HG03025 (cell line): ENCODE measurements around the gene EIPR1.

Experiments used
- ATAC-seq: cut with Tn5 transposase; IDR thresholded peaks from one replicate; pipeline ENCODE4 v1.9.1; 2021; ENCODE audit warnings: mild to moderate bottlenecking, moderate library complexity; ENCODE audit not compliant: unreplicated experiment, low FRiP score

The EIPR1 gene

GRCh38 chr2:3142210-3142609 lies 235.4 kb downstream of the EIPR1 start:
- no peak for ATAC-seq

GRCh38 chr2:3141696-3142095 lies 235.9 kb downstream of the EIPR1 start:
- ATAC-seq, result no peak

- no peak for ATAC-seq
Measured at GRCh38 chr2:3139906-3140305, 237.7 kb downstream of the EIPR1 start.
